Vagina (tissue), 2 donors: ENCODE measurements around the gene CA5A.

ENCODE experiments used
- CTCF ChIP-seq, 3 experiments: fragments of 450-650 bp in 2 of 3; fragments of 200-600 bp in 1 of 3; sonication (generic) in 1 of 3; IDR thresholded peaks; one replicate each; pipeline ENCODE4 v1.5.1; 2017 to 2019; ENCODE audit warnings: antibody characterized with exemption in 3 of 3, mild to moderate bottlenecking in 2 of 3, moderate library complexity in 2 of 3
- POLR2A ChIP-seq, 2 donors: fragments of 450-650 bp; IDR thresholded peaks; one replicate each; pipeline ENCODE4 v1.6.1; 2017; ENCODE audit warnings: antibody characterized with exemption in 2 of 2, mild to moderate bottlenecking in 2 of 2, moderate library complexity in 2 of 2
- POLR2AphosphoS5 ChIP-seq, 2 donors: sonication (generic); formaldehyde crosslinking; IDR thresholded peaks; one replicate each; pipeline ENCODE4 v1.9.0; 2017; ENCODE audit warnings: antibody characterized with exemption in 2 of 2, mild to moderate bottlenecking in 2 of 2, low read depth in 1 of 2; ENCODE audit not compliant: insufficient read depth in 1 of 2

- TF ChIP-seq POLR2A (IDR thresholded peaks at IDR 0.05) (no peak), CTCF (IDR thresholded peaks at IDR 0.05) (no peak), POLR2AphosphoS5 (IDR thresholded peaks at IDR 0.05; ENCODE audit: insufficient read depth in 1 of 2, low read depth in 1 of 2) (no peak)
Observed at GRCh38 chr16:87963400-87963799, 27.1 kb upstream of the CA5A start.
